ENCODE data around the gene C22orf42.

The C22orf42 gene

DNA sequence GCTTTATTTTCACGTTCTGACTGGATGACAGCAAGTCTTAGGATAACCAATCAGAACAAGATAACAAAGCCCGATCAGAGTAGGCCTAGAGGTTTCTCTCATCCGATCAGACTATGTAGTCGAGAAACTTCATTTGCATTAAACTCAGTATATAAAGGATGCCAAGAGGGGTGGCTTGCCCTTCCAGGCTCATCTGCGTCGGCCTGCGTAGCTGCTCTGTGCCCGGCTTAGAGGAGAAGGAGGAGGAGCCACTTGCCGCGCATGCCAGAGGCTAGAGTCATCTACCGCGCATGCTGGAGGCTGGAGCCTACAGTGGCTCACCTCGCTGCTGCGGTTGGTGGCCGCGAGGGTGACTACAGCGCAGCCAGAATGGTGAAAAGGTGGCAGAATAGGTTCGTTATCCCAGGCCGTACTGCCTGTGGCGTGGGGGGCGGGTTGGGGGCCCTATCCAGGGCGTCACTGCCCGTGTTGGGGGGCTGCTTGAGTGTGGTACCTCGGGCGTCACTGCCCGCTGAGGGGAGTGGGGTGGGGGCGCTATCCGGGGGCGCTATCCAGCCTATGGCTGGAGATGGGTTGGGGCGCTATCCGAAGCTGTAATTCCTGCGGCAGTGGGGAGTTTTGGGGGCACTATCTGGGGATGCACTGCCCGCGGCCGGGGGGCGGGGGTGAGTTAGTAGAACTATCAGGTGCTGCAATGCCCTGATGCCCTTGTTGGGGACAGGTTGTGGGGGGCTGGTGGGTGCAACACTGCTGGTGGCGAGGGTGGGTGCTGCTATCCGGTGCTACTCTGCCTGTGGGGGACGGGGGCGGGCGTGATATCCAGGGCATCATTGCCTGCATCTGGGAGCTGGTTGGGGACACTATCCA is 46.0 kb upstream of the C22orf42 start, which contains the start of gene RFPL2:
Gene RFPL2 (minus strand): TSS at position 218 of the 867 bp plus-strand sequence. CDS start 2,622 bp downstream, outside the sequence.
- H3K4me3 ChIP-seq (ENCODE audit: low read depth, low read length) = no peak within 1 kb of the TSS
- TF ChIP-seq, protein P1, sequence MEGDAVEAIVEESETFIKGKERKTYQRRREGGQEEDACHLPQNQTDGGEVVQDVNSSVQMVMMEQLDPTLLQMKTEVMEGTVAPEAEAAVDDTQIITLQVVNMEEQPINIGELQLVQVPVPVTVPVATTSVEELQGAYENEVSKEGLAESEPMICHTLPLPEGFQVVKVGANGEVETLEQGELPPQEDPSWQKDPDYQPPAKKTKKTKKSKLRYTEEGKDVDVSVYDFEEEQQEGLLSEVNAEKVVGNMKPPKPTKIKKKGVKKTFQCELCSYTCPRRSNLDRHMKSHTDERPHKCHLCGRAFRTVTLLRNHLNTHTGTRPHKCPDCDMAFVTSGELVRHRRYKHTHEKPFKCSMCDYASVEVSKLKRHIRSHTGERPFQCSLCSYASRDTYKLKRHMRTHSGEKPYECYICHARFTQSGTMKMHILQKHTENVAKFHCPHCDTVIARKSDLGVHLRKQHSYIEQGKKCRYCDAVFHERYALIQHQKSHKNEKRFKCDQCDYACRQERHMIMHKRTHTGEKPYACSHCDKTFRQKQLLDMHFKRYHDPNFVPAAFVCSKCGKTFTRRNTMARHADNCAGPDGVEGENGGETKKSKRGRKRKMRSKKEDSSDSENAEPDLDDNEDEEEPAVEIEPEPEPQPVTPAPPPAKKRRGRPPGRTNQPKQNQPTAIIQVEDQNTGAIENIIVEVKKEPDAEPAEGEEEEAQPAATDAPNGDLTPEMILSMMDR (IDR thresholded peaks at IDR 0.05; ENCODE audit: borderline replicate concordance, insufficient read depth, low read depth, low read length) = no peak

DNA sequence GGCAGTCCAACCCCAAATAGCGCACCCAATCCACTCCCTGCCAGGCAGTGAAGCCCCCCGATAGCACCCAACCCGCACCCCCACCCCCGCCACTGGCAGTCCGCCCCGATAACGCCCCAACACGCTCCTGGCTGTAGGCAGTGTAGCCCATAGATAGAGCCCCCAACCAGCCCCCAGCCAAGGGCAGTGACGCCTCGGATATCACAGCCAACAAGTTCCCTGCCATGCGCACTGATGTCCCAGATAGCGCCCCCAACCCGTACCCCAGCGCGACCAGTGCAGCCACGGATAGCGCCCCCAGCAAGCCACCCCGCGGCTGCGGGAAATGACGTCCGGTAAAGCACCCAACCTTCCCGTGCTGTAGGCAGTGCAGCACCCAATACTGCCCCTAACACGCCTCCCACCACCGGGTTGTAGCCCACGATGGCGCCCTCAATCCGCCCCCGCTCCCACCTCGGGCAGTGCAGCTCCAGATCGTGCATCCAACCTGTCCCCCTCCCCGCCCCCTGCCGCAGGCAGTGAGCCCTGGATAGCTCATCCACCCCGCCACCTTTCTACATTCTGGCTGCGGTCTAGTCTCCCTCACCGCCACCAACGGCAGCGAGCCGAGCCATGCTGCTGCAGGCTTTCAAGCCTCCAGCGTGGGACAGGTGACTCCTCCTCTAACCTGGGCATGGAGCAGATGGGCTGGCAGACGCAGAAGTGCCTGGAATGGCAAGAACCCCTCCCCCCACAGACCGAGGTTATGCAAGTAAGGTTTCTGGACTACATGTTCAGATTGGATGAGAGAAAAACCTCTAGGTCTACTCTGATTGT is 45.1 kb upstream of the C22orf42 start:
- TF ChIP-seq, protein P1 (IDR thresholded peaks at IDR 0.05; ENCODE audit: borderline replicate concordance, insufficient read depth, low read depth, low read length) = no peak
- H3K4me3 ChIP-seq (ENCODE audit: low read depth, low read length) = no peak overlapping the region

DNA sequence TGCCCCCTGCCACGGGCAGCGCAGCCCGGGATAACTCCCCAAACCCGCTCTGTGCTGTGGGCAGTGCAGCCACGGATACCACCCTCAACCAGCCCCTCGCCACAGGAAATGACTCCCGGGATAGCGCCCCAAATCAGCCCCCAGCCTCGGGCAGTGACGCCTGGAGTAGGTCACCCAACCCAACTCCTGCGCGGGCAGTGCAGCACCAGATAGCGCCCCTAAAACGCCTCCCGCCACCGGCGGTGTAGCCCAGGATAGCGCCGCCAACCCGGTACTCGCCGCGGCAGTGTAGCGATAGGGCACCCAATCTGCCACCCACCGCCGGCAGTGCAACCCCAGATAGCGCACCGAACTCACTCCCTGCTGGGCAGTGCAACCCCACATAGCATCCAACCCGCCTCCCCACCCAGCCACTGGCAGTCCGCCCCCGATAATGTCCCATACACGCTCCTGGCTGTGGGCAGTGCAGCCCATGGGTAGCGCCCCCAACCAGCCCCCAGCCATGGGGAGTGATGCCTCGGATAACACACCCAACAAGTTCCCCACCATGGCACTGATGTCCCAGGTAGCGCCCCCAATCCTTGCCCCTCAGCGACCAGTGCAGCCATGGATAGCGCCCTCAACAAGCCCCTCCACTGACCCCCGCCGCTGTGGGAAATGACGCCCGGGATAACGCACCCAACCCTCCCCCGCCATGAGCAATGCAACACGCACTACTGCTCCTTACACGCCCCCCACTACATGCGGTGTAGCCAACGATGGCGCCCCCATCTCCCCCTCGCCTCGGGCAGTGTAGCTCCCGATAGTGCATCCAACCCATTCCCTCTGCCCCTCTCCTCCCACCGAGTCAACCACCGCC is 44.3 kb upstream of the C22orf42 start:
- H3K4me3 ChIP-seq (ENCODE audit: low read depth, low read length) = no peak overlapping the region
- TF ChIP-seq, protein P1 (IDR thresholded peaks at IDR 0.05; ENCODE audit: borderline replicate concordance, insufficient read depth, low read depth, low read length) = no peak

DNA sequence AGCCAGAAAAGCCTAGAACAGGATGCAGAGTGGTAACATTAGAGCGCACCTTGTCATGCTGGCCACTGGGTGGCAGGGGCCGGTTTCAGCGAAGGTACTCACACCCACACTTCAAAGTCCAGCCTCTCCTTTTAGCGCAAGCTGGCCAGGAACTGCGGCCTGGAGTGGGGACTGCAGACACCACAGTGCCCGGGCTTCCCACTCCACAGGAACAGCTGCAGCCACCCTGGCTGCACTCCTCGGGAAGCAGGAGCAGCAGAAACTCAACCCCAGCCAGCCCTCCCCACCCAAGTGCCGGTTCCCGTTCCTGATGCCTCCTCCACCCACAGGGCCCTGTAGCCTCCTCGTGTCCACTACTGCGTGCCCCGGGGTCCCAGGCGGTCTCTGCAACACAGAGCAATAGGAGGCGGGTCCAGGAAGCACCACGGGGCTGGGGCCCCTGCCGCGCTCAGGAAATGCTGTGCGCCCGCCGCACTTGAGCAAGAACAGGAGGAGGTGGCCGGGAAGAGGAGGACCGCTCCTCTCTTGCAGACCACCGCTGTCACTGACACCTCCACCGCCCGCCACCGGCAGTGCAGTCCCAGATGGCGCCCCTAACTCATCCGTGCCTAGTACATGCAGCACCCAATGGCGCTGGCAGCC is 43.6 kb upstream of the C22orf42 start:
- no peak overlapping the region for H3K4me3 ChIP-seq (ENCODE audit: low read depth, low read length)
- TF ChIP-seq, protein P1 (IDR thresholded peaks at IDR 0.05; ENCODE audit: borderline replicate concordance, insufficient read depth, low read depth, low read length) = peak; percentile 56; the same call in 1 of the 2 replicates

DNA sequence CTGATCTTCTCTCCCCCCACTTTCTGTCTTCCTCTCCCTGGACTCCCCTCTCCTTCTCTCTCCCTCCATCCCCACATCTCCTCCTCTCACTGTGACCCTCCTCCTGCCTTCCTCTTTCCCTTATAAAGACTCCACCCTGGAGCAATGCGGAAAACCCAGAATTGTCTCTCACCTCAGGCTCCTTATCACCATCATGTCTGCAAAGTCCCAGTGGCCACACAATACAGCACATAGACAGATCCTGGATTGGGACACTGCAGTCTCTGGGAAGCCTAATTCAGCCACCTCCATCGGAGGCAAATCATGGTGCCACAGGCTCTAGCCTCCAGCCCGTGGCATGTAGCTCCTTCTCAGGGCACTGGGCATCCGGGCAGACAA is 43.0 kb upstream of the C22orf42 start:
- TF ChIP-seq, protein P1 (IDR thresholded peaks at IDR 0.05; ENCODE audit: borderline replicate concordance, insufficient read depth, low read depth, low read length) = no peak
- H3K4me3 ChIP-seq (ENCODE audit: low read depth, low read length) = no peak overlapping the region

DNA sequence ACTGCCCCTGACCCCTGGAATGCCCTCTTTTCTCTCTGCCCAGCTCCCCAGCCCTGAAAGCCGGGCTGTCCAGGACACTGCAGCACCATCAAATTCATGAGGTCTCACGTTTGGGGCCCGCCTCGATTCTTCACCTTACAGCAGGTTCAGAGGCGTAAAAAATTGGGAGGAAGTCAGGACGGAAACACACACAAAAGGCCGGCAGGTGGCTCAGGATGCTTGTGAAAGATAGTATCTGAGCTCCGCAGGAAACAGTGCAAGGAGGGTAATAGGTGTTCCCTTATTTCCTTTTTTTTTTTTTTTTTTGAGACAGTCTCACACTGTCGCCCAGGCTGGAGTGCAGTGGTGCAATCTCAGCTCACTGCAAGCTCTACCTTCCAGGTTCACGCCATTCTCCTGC is 41.6 kb upstream of the C22orf42 start:
- TF ChIP-seq, protein P1 (IDR thresholded peaks at IDR 0.05; ENCODE audit: borderline replicate concordance, insufficient read depth, low read depth, low read length) = no peak
- H3K4me3 ChIP-seq (ENCODE audit: low read depth, low read length) = no peak overlapping the region

Data from GM12875 (cell line).